ENCODE data around the gene CACNA2D3. TPM values are rescaled to one million over a fixed set of nuclear protein-coding genes. Genes with fewer than 3 reads are reported as not detected.

The CACNA2D3 gene
- total RNA-seq, 1 donor from 2014 or later, result 0.17 TPM

DNA sequence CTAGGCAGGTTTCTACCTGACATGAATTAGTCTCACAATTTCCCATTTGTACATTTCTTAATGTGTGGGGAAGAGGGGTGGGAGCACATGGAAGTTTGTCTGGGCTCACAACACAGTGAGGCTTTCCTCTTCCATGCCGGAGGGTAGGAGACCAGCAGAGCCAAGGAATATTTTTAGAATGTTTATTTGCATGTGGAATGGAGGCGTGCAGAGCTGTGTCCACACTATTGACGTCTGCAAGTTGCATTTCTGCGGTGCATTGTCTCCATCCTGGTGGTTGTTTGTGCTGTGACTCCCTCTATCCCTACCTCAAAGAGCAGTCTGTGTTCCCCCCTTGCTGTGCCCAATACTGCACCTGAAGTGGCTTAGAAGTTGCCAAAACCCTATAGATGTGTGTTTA lies 908.6 kb downstream of the CACNA2D3 start:
- Histone ChIP-seq H3K27me3 (ENCODE audit: control insufficient read depth, insufficient read depth, low read length) (no peaks in the 10 kb centered on the region), H3K4me3 (ENCODE audit: low read depth, low read length) (no peak overlapping the region), H3K36me3 (ENCODE audit: control insufficient read depth, insufficient read depth, low read length) (no peaks in the 10 kb centered on the region)
- TF ChIP-seq CTCF (IDR thresholded peaks at IDR 0.05; ENCODE audit: insufficient read depth, low read length, poor library complexity, severe bottlenecking), result no peak
- no peak for DNase-seq (ENCODE audit: low read depth)

DNA sequence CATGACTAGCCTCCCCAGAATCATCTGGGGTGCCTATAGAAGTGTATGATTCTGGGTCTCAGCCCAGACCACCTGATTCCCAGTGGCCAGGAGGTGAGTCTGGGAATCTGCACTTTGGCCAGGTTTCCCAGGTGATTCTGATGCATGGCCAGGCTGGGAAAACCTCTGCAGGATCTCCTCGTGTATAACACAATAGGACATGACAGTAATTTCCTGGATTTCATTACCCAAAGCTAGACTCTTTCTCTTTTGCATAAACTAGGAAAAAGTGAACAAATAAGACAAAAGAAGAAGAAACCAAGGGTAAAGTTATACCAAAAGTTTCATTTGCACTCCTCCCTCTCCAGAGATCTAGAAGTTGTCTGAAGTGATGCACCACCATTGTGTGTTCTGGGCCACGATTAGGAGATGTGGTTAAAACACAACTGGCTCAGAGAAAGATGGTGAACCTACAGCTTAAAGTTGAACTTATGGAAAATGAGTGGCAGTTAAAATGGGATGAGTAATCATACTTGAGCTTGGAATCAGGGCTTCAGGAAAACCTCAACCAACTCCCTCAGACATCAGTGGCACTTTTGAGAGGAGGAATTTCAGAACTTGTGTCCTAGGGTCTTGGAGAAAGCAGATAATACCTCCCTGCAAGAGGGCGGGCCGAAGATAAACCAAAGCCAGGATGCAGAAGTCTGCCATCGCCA lies 914.7 kb downstream of the CACNA2D3 start:
- TF ChIP-seq CTCF (IDR thresholded peaks at IDR 0.05; ENCODE audit: insufficient read depth, low read length, poor library complexity, severe bottlenecking), result no peak
- Histone ChIP-seq H3K4me3 (ENCODE audit: low read depth, low read length) (no peak overlapping the region), H3K27me3 (ENCODE audit: control insufficient read depth, insufficient read depth, low read length) (no peaks in the 10 kb centered on the region), H3K36me3 (ENCODE audit: control insufficient read depth, insufficient read depth, low read length) (no peaks in the 10 kb centered on the region)
- no peak for DNase-seq (ENCODE audit: low read depth)

- Histone ChIP-seq H3K4me3 (ENCODE audit: low read depth, low read length) (no peak overlapping the region), H3K36me3 (ENCODE audit: control insufficient read depth, insufficient read depth, low read length) (no peaks in the 10 kb centered on the region), H3K27me3 (ENCODE audit: control insufficient read depth, insufficient read depth, low read length) (no peaks in the 10 kb centered on the region)
- TF ChIP-seq CTCF (IDR thresholded peaks at IDR 0.05; ENCODE audit: insufficient read depth, low read length, poor library complexity, severe bottlenecking), result no peak
- DNase-seq (ENCODE audit: low read depth), result no peak
These were observed 920.2 kb downstream of the CACNA2D3 start for GRCh38 chr3:55042591-55042990.

DNA sequence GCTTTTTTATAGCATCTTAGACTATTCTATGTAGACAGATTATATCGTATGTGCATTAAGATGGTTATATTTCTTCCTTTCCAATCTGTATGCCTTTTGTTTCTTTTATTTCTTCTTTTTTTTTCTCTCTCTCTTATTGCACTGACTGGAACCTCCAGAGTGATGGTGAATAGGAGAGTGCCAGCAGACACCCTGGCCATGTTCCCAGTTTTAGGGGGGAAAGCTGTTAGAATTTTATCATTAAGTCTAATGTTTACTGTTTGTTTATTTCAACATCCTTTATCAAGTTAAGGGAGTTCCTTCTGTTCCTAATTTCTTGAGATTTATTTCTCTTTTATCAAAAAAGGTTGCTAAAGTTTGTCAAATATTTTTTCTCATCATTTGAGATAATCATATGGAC lies 922.1 kb downstream of the CACNA2D3 start:
- Histone ChIP-seq H3K4me3 (ENCODE audit: low read depth, low read length) (no peak overlapping the region), H3K27me3 (ENCODE audit: control insufficient read depth, insufficient read depth, low read length) (no peaks in the 10 kb centered on the region), H3K36me3 (ENCODE audit: control insufficient read depth, insufficient read depth, low read length) (no peaks in the 10 kb centered on the region)
- no peak for TF ChIP-seq CTCF (IDR thresholded peaks at IDR 0.05; ENCODE audit: insufficient read depth, low read length, poor library complexity, severe bottlenecking)
- no peak for DNase-seq (ENCODE audit: low read depth)

DNA sequence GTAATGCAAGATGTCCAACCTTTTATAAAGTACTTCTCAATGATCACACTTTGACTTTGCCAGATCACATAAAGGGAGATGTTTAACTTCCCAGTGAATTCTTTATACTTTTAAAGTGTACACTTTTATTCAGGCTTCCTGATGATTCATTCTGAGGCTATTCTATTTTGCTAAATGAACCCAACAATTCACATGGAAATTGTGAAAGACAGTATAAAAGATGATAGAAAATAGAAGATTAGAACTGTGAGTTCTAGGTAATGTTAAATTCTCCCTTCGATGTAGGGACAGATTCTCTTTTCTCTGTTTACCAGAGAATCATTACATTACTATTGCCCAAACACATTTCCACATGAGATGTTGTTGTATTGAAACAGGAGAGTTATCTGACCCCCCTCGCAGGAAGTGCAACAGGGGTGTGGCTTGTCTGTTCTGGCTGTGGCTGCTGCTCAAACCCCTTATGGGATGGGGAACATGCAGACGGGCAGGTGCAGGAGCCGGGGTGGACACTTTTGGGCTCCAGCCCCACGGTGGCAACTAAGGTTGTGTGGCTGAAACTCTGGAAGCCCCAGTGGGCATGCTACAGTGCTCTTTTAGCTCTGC lies 936.8 kb downstream of the CACNA2D3 start:
- no peaks in the 10 kb centered on the region for H3K27me3 ChIP-seq (ENCODE audit: control insufficient read depth, insufficient read depth, low read length)
- no peak for DNase-seq (ENCODE audit: low read depth)
- TF ChIP-seq CTCF (IDR thresholded peaks at IDR 0.05; ENCODE audit: insufficient read depth, low read length, poor library complexity, severe bottlenecking), result no peak
- H3K36me3 ChIP-seq (ENCODE audit: control insufficient read depth, insufficient read depth, low read length), result no peaks in the 10 kb centered on the region
- H3K4me3 ChIP-seq (ENCODE audit: low read depth, low read length), result no peak overlapping the region
